Inflammatory macrophage (primary cell): ENCODE data around the gene SNX32.

Experiments used
- DNase-seq, 2 donors: peaks; one replicate each; pipeline ENCODE4 v3.0.0-alpha.2; 2020 to 2022

Gene SNX32

DNA sequence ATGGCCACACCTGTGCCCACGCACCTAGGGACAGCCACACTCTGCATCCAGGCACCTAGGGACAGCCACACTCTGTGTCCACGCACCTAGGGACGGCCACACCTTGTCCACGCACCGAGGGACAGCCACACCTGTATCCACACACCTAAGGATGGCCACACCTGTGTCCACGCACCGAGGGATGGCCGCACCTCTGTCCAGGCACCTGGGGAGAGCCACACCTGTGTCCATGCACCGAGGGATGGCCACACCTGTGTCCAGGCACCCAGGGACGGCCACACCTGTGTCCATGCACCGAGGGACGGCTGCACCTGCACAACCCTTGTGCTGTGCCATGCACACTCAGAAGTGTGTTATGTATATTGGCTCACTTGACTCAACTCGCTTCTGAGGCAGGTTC is 36.1 kb upstream of the SNX32 start:
- no peak for DNase-seq

DNA sequence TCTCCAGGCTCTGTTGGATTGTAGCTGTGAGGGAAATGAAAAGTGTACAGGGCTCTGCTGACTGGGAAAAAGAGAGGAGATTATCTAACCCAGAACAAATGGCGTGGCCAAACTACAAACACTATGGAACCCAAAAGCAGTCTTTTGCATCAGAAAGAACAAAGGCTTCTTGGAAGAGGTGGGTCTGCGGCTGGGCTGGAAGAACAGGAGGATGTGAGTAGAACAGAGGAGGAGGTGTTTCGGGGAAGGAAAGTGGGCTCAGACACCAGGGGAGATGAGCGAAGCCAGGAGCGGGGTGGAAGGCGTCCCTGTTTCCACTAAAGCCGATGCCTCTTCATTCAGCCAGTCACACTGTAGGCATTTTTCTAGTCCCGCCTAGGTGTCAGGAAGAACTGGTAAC is 34.9 kb upstream of the SNX32 start:
- DNase-seq: no peak

DNA sequence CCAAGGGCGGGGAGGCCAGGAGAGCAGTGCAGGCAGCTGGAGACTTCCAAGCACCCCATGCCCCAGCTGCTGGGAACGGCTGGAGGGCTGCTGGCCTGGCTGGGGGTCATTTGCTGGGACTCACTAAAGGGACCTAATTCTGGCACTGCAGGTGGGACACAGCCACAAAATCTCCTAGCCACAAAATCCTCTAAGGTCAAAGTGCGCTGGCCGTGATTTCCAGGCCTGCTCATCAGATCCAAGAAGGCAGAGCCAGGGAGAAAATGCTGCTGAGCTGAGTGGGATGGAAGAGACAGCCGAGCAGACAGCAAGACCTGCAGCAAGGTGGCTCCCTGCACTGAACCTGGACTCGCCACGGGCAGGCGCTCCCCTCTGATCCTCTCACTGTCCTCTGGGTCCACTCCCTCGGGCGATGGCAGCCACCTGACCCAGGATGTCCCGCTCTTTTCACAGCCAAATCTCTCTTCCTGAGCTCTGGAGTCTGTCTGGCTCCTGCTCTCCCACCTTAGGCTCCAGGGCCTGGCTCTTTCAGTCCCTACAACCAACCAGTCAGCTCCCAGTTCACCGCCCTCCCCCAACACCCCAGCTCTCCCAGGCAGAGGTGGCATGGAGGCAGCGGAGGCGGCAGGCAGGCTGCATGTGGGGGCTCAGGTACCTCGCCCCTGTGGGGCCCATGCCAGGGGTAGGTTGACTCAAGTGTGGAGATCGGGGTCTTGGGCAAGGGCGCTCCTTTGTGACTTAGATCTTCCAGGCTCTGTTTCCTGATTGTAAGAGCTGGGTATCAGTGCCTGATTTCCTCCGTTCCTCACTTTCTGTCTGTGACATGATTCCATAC is 32.4 kb upstream of the SNX32 start:
- DNase-seq: no peak

DNA sequence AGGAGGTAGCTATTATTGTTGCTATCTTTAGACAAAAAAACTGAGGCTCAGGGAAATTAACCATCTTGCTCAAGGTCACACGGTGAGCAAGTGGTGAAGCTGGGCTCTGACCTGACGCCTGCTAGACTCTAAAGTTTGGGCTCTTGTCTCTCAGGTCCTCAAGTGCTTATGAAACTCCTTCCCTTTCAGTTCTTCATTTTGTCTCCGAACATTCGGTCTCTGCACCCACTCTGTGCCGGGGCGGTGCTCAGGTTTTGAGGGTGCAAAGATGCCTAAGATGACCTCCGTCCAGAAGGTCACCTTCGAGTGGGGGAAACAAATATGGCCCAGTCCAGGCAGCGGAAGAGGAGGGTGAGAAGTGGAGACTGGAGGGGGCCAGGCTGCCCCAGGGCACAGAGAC is 30.9 kb upstream of the SNX32 start:
- peak; percentile 23 for DNase-seq

DNA sequence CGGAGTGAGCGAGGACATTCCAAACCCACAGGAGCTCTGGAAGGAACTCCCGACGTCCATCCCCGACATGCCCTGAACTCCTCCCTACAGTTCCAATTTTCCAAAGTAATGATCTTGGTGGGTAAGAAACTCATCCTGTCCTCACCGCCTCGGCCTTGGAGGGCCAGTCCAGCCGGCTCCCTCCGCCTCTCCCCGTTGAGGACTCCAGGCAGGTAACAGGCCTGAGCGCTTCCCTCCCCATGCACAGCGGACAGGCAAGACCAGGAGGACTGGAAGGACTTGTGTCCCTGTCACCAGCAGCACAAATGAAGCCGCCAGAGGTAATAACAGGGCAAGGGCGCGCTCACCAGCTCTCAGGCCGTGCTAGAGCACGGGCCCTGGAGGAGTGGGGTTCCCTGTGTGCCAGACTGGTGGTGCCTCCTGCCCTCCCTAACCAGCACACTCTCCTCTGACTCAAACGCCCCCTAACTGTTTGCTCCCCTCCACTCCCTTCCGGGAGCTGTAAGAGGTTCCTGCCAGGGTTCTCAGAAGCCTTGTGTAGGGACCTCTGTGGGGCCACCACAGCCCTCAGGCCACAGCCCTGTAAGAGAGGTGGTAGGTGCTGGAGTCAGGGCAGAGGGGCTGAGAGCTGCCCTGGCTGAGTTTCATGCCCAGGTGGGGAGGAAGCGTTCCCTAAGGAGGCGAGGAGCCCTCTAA is 29.8 kb upstream of the SNX32 start:
- no peak for DNase-seq

DNA sequence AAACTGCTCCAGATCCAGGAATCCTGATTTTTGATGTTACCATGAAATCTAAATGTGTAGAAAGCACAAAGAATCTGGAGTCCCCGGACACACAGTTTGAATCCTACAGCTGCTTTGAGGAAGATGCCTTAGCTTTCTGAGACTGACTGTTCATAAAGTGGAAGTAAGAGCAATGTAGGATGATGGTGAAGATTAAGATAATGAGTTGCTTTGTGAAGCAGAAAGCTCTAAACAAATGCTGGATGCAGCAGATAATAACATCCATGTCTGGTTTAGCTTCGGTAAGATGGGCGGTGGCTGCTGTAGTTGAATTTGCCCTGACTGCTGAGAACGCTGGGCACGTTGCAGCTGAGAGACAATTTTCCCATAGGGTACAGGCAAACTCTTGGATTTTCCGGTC is 26.8 kb upstream of the SNX32 start:
- peak in 1 of 2 donors; percentile 41 for DNase-seq

DNA sequence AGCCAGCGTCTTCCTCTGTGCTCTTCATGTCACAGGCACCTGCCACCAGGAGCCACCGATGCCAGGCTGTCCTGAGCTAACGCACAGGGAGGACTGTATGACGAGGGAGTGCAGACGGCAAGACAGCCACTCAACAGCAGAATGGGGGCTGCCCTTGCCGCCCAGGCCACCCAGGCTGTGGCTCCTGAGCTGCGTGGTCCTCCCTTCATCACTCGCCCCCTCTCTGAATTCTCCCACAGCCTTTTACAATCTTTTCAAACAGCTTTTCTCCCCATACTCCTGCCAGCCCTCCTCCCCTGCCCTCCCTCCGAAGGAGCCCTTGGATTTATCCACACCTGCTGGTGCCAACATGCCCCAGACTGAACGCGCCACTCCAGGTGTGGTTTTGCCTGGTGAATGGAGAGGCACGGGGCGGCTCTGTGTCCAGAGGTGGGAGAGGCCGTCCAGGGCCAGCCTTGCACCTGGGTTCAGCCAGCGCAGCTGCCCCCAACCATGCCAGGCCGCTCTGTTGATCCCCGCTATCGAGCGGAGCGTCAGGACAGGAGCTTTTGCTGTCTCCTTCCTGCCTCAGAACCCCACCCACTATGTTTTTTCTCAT is 24.9 kb upstream of the SNX32 start:
- no peak for DNase-seq

DNA sequence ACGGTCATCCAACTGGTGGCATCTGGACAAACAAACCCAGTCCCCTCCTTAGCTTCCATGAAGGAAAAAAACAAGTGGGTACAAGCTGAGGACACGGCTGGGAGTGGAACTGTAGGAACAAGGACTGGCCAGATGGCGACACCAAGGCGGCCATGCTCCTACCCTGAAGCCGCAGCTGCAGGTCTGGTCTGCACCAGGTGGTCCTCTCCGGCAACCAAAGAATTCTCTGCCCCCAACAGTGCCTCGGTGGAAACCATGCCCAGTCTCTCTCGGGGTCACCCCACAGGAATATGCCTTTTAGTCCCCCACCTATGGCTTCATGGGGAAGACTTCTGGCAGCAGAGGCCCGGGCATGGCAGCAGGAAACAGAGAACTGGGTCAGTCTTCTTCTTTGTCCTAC is 24.3 kb upstream of the SNX32 start:
- DNase-seq: no peak

DNA sequence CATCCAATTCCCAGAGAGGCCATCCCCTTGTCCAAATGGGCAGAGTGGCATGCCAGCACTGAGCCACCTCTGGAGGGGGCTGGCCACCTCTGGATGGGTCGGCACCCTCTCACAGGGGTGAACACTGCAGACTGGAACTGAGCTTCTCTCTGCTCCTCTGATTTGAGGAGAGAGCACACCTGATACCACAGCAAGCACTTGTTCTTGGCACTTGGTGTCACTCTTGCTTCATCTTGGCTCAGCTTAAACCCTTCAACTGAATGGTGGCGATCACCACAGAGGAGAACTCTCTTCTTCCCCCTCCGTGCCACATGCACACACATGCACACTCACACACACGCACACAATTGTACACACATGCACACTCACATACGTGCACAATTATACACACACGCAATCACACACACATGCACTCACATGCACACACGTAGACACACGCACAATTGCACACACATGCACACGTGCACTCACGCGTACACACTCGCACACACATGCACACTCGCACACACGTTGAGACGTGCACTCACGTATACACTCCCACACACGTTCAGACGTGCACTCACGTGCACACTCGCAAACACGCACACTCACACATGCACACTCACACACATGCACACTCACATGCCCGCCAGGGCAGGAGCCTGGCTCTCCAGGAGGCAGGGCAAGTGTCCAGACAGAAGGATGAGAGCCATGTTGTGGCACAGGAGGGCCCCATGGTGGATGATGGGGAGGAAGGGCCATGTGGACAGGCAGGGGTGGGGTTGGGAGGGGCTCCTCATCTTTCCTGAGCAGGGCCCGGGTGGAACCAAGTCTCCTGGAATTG is 23.5 kb upstream of the SNX32 start:
- DNase-seq: peak in 1 of 2 donors; percentile 47

DNA sequence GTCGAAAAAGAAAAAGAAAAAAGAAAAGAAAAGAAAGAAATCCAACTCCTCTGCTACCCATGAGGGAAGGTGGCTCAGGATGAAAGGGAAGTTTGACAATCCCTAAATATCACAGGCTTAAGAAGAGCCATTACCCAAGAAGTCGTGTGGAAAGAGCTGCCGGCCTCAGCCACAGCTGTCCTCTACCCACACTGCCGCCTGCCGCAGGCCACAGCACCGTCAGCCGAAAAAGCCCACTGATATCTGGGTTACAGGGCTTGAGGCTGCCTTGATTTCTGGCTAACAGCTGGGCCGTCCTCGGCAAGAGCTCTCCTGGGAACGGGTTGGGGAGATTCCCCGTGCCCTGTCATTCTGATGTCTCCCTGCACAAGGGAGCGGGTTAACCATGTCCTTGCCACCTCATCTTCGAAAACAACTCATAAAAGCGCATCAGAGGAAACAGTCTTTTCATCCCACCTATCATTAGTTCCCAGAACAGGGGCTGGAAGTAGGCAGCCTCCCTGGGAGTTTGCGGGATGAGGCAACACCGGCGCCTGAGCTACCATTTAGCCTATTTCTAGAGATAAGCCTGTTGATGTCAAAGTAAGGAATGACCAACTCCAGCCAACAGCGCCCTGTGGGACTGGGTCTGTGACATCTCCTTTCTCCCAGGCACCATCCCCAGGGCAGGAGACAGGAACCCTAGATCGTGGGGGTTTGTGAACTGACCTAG is 21.8 kb upstream of the SNX32 start:
- peak; percentile 86 to 97 for DNase-seq

DNA sequence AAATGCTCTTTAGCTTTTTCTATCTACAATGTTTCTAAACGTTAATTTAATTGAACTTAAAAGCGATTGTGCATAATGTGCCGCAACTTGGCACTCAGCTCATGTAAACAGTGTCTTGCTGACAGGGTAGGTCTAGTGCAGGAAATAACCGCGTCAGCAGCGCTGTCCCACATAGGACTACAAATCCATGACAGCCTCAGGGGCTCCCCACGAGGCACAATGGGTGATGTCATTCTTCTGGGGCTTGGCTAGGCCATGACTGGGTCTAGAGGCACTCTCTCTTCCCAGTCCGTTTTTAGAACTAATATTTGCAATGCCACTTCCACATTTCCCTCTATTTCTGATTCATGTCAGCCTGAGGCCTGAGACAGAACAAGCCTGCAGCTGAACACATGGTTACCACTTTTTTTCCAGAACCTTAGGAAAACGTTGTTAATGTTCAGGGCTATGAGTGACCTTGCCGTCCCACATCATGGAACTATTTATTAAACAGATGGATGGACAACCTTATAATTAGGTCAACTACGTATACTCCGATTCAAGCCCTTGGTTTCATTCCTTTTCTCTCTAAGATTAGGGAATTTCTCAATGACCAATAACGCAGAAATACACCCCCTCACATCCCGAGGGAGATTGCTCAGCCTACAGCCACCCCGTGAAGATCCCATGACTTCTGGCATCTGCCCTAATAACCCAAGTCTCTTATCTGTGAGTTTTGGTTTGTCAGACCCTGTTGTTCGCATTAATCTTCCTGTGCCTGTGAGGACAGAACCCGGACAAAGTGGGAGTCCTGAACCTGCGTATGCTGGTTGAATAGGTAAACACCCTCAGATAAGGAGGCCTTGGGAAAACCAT is 19.4 kb upstream of the SNX32 start:
- peak; percentile 96 to 99 for DNase-seq

DNA sequence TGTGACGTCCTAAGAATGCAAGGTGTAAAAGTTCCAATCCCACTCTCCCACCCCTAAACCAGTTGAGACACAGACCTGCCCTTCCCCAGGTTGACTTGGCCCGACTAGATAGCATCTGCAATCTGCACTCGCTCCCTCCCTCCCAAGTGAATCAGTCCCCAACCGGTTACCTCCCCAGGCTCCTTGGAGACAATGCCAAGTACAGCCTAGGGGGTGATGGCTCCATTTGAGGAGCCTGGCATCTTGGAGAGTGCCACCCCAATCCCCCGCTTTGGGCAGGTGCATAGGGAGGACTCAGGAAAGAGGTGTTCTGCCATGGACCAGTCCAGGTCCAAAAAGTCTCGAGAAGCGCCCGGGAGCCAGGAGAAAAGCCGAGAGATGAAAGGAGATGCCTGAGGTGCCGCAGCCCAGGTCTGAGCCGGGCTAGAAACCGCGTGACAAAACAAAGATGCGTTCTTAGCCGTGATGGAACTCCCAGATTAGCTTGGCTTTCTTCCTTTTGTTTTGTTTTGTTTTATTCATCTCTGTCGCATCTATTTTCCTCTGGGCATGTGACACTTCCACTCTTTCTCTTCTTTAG is 18.7 kb upstream of the SNX32 start:
- DNase-seq: peak in 1 of 2 donors; percentile 13

DNA sequence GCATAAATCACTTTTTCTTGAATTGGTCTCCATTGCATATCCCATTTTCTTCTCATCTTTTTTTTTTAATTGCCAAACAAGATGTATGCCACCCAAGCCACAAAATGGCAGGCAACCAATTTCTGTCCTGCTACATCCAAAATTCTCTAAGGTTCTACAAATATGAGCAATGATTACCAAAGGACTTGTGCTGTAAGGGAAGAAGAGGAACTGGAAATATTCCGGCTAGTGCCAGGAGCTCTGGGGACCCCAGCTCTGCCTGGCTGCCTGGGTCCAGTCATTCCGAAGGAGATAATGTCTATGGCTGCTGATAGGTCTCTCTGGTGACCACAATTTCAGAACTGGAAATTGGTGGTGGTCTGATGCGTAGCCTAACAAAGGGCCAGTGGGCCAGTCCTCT is 17.1 kb upstream of the SNX32 start:
- DNase-seq: peak; percentile 46 to 55

DNA sequence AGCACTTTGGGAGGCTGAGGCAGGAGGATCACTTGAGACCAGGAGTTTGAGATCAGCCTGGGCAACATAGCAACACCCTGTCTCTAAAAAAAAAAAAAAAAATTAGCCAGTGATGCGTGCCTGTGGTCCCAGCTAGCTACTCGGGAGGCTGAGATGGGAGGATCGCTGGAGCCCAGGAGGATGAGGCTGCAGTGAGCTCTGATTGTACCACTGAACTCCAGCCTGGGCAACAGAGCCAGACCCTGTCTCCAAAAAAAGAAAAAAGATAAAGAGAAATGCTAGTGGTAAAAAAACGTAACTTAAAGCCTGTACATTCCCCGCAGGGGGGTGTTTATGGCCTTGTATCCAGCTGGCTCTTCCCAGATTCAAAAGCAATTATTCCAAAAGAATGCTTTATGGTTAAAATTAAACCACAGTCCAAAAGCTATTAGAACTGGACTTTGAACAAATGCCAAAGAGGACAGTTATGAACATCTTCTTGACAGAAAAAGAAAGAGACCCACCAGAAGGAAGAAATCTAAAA is 16.4 kb upstream of the SNX32 start:
- no peak for DNase-seq

DNA sequence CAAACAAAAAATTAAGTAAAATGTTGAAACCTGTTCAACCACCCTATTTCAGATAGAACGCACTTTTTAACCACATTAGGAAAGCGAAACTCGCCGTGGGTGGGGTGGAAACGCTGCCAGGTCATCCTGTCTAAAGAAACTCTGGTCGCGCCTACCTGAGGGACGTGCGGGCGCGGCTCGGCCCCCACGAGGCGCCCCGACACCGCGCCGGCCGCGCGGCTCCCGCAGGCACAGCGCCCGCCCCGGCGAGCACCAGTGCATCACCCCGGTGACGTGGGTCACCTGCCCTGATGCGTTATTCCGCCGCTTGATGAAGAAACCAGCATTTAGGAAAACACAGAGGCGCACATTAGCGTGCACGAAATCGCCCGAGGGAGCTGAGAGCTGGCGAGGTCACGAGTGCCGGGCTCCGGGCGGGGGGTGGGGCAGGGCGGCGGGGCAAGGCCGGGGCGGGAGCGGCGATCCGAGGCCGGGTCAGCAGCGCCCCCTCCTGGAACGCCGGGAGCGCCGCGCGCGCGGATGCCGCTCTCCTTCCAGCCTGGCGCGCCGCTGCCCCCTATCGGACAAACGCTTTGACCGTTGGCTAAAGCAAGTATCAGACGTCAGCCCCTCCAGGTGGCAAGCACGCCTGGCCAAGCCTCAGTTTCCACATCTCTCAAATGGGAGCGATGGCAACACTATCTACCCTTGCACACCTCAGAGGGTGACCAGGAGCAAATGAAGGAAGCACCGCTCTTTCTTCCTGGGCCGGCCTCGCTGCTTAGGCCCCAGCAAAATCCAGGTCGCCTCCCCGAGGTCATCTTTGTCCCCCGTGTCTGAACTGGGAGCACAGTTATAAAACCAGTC is 15.7 kb upstream of the SNX32 start:
- peak; percentile 86 to 95 for DNase-seq

DNA sequence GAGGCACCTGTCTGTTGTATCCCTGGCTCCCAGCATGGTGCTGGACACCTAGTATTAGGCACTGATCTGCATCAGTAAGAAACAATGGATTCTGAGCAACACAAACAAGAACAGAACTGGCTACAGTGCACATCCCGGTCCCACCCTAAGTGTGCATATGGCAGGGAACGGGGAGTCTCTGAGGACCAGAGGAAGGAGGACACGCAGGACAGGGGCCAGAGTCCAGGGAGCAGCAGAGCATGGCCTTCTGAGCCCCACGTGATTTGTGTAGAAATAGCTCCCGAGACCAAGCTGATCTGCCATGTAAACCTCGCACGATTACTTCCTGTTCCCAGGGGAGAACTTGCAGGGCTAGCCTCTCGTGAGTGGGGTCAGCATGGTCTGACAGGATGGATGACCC is 12.7 kb upstream of the SNX32 start:
- peak; percentile 59 to 71 for DNase-seq

DNA sequence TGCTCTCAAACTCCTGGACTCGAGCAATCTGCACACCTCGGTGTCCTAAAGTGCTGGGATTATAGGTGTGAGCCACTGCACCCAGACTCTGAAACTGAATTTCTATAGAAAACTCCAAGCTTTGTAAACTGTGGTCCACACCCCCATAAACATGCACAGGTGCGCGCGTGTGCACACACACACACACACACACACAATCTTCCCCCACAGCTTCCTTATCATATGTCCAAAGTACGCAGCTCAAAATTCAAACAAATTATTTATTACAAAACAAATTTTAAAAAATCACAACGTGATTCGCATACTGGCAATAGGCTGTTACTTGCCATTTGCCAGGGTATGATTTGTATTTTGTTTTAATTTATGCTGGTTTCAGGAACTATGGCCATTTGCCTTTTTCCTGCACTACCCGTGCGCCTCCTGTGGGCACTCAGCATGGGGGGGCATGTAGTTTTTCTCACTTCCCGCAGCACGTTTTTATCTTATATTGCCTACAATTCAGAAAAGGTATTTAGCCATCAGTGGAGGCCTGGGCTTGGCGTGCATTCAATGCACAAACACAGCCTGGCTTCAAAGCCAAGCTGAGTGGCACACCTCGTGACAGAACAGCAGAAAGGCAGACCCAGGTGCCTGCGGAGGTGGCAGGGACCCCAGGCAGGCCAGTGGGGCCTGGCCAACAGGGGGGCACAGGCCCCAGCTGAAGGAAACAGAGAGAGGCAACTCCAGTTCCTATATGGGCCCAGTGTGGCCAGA is 10.8 kb upstream of the SNX32 start:
- no peak for DNase-seq

DNA sequence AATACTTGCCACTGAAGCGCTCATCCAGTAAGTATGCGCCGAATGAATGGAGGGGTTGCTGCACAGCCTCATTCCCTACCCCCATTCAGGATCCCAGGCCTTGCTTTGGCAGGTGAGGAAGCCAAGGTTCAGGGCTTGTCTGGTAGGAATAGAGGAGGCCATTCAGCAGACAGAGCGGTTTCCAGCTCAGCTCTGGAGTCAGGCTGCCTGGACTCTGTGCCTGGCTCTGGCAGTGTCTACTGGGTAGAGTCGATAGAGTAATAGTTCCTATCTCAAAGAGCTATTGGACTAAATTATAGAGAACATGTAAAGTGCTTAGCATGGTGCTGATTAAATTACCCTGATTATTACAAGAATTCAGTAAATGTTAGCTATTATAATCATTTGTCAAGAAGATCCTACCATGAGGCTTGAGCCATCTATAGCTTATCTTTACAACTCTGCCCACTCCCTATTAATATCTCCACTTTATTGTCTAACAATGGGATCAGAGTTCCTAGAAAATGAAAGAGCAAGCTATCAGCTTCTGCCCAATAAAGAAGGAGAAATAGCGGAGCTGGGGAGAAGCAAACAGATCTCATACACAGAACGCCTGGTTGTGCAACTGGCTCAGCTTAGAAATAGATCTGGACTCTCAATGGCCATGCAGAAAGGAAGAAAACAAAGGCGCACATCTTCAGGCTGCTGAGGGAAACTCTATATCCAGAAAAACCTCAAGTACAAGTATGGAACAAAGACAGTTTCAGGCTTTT is 6.6 kb upstream of the SNX32 start:
- DNase-seq: no peak
